K562 treated with DMSO at 1 percent for 24 hours (cell line): ENCODE data around the gene TGM2. TPM values are rescaled to one million over a fixed set of nuclear protein-coding genes. Genes with fewer than 3 reads are reported as not detected.

Experiments used
- total RNA-seq: library from RNA; unstranded; fragments of 300-600 nt; gene quantifications from 2 replicates; pipeline ENCODE4 v1.2.3, GENCODE V29; 2022; ENCODE audit warnings: low read depth; ENCODE audit not compliant: insufficient read depth

Gene TGM2
- total RNA-seq, result 144 and 153 TPM in 2 replicates

DNA sequence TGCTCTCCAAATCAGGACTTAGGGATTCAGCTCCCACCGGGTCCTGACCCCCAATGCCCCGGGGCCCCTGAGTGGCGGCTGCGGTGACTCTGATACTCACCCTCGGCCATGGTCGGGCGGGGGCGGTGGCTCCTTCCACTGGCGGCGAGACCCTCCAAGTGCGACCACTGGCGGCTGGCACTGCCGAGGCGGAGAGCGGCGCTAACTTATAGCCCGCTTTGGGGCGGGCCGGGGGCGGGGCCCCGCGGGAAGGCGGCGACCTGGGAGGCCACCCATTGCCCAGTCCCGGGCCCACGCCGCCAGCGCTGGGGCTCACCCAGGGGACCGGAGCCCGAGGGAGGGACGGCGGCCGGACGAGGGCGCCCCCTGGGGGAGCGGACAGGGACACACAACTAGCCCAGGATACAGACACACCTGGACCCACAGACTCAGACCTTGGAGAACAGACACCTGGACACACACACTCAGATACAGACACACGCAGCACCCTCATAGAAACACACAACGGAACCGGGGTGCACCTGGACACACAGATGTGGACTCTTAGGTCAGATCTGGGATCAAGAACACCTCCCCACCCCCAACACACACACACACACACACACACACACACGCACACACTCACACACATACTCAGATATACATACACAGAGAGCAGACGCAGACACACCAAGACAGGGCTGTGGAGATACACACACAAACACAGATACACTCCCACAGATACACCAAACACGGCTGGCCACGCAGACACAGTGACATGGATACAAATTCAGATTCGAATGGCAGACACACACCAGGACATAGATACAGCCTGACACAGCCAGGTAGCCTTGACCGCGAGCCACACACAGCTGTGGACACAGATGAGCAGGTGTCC is at the start of gene TGM2:
TGM2 (minus strand) TSS at position 182 of the 877 bp plus-strand sequence; CDS start at position 110, 72 bp downstream.

Other genes with a start within 250 kb of the TGM2 start
- gene TTI1, start 131.8 kb downstream of the TGM2 start, total RNA-seq, result 25.5 and 28.0 TPM in 2 replicates
- 19.5 and 19.9 TPM in 2 replicates for gene RPRD1B, start 131.5 kb downstream of the TGM2 start, total RNA-seq
- 0.30 and 0.81 TPM in 2 replicates for gene KIAA1755, start 95.5 kb upstream of the TGM2 start, total RNA-seq
- not detected in 2 replicates for gene BPI, start 138.9 kb upstream of the TGM2 start, total RNA-seq
- gene LBP, start 181.2 kb upstream of the TGM2 start, total RNA-seq, result 0.14 TPM in 1 of 2 replicates, not detected in the other